HEK293 (cell line): Measurements from ENCODE around the gene TM6SF1.
A peak's percentile ranks its signal among the peaks of the same experiment; 100 is the strongest.

Experiments used
- CTCF ChIA-PET: fragments of 350-600 bp; formaldehyde crosslinking; extraction: SDS; loops from one replicate; lab custom pipeline; 2021; ENCODE audit warnings: antibody characterized with exemption; lab: Yijun Ruan, JAX
- POLR2A ChIA-PET: fragments of 300-600 bp; formaldehyde crosslinking; extraction: SDS; loops from one replicate; lab custom pipeline; 2020; ENCODE audit warnings: antibody characterized with exemption, inconsistent platforms; lab: Yijun Ruan, JAX
- H3K27ac ChIP-seq: fragments of 200-500 bp; sonication (Bioruptor generic); 2 replicates; pipeline ENCODE4 v1.5.1; 2014; ENCODE audit warnings: low read depth, low read length, control low read depth, inconsistent platforms; ENCODE audit errors: extremely low read depth
- H3K36me3 ChIP-seq, 2 experiments: fragments of 200-500 bp in 1 of 2; sonication (Bioruptor generic) in 1 of 2; 1 replicate in 1 of 2; 2 replicates in 1 of 2; pipeline ENCODE4 v1.5.1; 2014 to 2017; ENCODE audit warnings: inconsistent platforms in 2 of 2, low read length in 2 of 2; ENCODE audit not compliant: control insufficient read depth in 2 of 2, insufficient read depth in 1 of 2
- H3K4me1 ChIP-seq: fragments of 200-500 bp; sonication (Bioruptor generic); 2 replicates; pipeline ENCODE4 v1.5.1; 2014; ENCODE audit warnings: mild to moderate bottlenecking, low read length, inconsistent platforms; ENCODE audit not compliant: control insufficient read depth, insufficient read depth
- H3K4me3 ChIP-seq: 2 replicates; pipeline ENCODE4 v1.5.1; 2011; ENCODE audit warnings: low read depth, mild to moderate bottlenecking, control low read depth, low read length, moderate library complexity
- H3K9me3 ChIP-seq: fragments of 200-500 bp; sonication (Bioruptor generic); 2 replicates; pipeline ENCODE4 v1.5.1; 2014; ENCODE audit warnings: low read depth, low read length, inconsistent platforms; ENCODE audit not compliant: control insufficient read depth, insufficient read depth
- FEZF1 ChIP-seq: fragments of 450-650 bp; formaldehyde crosslinking; IDR thresholded peaks from 2 replicates; pipeline ENCODE4 v1.5.1; 2016; ENCODE audit warnings: missing biosample characterization, missing genetic modification characterization
- KLF1 ChIP-seq: fragments of 450-650 bp; formaldehyde crosslinking; IDR thresholded peaks from 2 replicates; pipeline ENCODE4 v1.5.1; 2016; ENCODE audit warnings: missing biosample characterization, missing genetic modification characterization
- KLF7 ChIP-seq: fragments of 450-650 bp; formaldehyde crosslinking; IDR thresholded peaks from 2 replicates; pipeline ENCODE4 v1.5.1; 2016; ENCODE audit warnings: missing biosample characterization, missing genetic modification characterization, borderline replicate concordance
- KLF9 ChIP-seq: fragments of 450-650 bp; formaldehyde crosslinking; IDR thresholded peaks from 2 replicates; pipeline ENCODE4 v1.5.1; 2016; ENCODE audit warnings: missing biosample characterization, missing genetic modification characterization, low read depth
- MZF1 ChIP-seq: fragments of 450-650 bp; formaldehyde crosslinking; IDR thresholded peaks from 2 replicates; pipeline ENCODE4 v1.5.1; 2017; ENCODE audit warnings: missing biosample characterization, missing genetic modification characterization, borderline replicate concordance
- PRDM10 ChIP-seq: fragments of 450-650 bp; formaldehyde crosslinking; IDR thresholded peaks from 2 replicates; pipeline ENCODE4 v1.5.1; 2016; ENCODE audit warnings: missing biosample characterization, missing genetic modification characterization
- RBAK ChIP-seq: fragments of 450-650 bp; formaldehyde crosslinking; IDR thresholded peaks from 2 replicates; pipeline ENCODE4 v1.5.1; 2016; ENCODE audit warnings: missing biosample characterization, missing genetic modification characterization
- ZNF221 ChIP-seq: fragments of 450-650 bp; formaldehyde crosslinking; IDR thresholded peaks from 2 replicates; pipeline ENCODE4 v1.5.1; 2017; ENCODE audit warnings: missing biosample characterization, missing genetic modification characterization, borderline replicate concordance
- ZNF311 ChIP-seq: fragments of 450-650 bp; formaldehyde crosslinking; IDR thresholded peaks from 2 replicates; pipeline ENCODE4 v1.5.1; 2017; ENCODE audit warnings: missing biosample characterization, missing genetic modification characterization, borderline replicate concordance
- ZNF354C ChIP-seq: fragments of 450-650 bp; formaldehyde crosslinking; IDR thresholded peaks from 2 replicates; pipeline ENCODE4 v1.5.1; 2016; ENCODE audit warnings: missing biosample characterization, missing genetic modification characterization, low read depth, borderline replicate concordance
- ZNF404 ChIP-seq: fragments of 450-650 bp; formaldehyde crosslinking; IDR thresholded peaks from 2 replicates; pipeline ENCODE4 v1.5.1; 2017; ENCODE audit warnings: missing biosample characterization, missing genetic modification characterization
- ZNF423 ChIP-seq: fragments of 450-650 bp; formaldehyde crosslinking; IDR thresholded peaks from 2 replicates; pipeline ENCODE4 v1.5.1; 2016; ENCODE audit warnings: missing biosample characterization, missing genetic modification characterization
- ZNF473 ChIP-seq: fragments of 450-650 bp; formaldehyde crosslinking; IDR thresholded peaks from 2 replicates; pipeline ENCODE4 v1.5.1; 2017; ENCODE audit warnings: missing biosample characterization, missing genetic modification characterization
- ZNF518A ChIP-seq: fragments of 450-650 bp; formaldehyde crosslinking; conservative IDR thresholded peaks from 2 replicates; pipeline ENCODE4 v1.5.1; 2016; ENCODE audit warnings: low read depth, missing biosample characterization, missing genetic modification characterization
- ZNF571 ChIP-seq: fragments of 450-650 bp; formaldehyde crosslinking; IDR thresholded peaks from 2 replicates; pipeline ENCODE4 v1.5.0; 2017; ENCODE audit warnings: missing biosample characterization, missing genetic modification characterization
- ZNF660 ChIP-seq: fragments of 450-650 bp; IDR thresholded peaks from 2 replicates; pipeline ENCODE4 v1.5.1; 2018; ENCODE audit warnings: missing biosample characterization, mild to moderate bottlenecking, missing genetic modification characterization
- ZNF670 ChIP-seq: fragments of 450-650 bp; formaldehyde crosslinking; IDR thresholded peaks from 2 replicates; pipeline ENCODE4 v1.5.1; 2016; ENCODE audit warnings: missing biosample characterization, missing genetic modification characterization, low read depth
- ZNF776 ChIP-seq: fragments of 450-650 bp; formaldehyde crosslinking; IDR thresholded peaks from 2 replicates; pipeline ENCODE4 v1.5.0; 2017; ENCODE audit warnings: missing biosample characterization, missing genetic modification characterization, borderline replicate concordance
- TF ChIP-seq, protein P1 (sequence below): fragments of 450-650 bp; formaldehyde crosslinking; IDR thresholded peaks from 2 replicates; pipeline ENCODE4 v1.5.1; 2016; ENCODE audit warnings: missing biosample characterization, missing genetic modification characterization
- TF ChIP-seq, protein P2 (sequence below): fragments of 450-650 bp; formaldehyde crosslinking; IDR thresholded peaks from 2 replicates; pipeline ENCODE4 v1.5.1; 2016; ENCODE audit warnings: missing biosample characterization, missing genetic modification characterization
- TF ChIP-seq, protein P3 (sequence below): fragments of 450-650 bp; formaldehyde crosslinking; IDR thresholded peaks from 2 replicates; pipeline ENCODE4 v1.5.1; 2016; ENCODE audit warnings: missing biosample characterization, missing genetic modification characterization

The TM6SF1 gene

DNA sequence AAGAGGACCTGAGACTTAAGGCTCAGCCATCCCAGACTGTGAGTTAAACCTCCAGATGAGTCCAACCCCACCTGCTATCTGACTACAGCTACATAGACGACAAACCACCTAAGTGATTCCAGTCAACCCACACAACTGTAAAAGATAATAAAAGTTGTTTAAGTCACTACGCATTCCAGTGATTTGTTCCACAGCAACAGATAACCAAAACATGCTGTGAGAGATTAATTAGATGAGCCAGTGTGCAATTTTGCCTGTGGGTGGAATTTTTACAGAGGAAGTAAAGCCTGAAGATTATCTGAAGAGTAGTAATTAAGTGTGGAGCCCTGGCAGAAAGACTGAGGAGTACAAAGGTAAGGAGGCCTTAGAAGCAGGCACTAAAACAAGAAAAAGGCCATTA lies 45.8 kb upstream of the TM6SF1 start (continued):
- TF ChIP-seq ZNF518A (tag by site-specific recombination): no peak
- TF ChIP-seq, protein P1, sequence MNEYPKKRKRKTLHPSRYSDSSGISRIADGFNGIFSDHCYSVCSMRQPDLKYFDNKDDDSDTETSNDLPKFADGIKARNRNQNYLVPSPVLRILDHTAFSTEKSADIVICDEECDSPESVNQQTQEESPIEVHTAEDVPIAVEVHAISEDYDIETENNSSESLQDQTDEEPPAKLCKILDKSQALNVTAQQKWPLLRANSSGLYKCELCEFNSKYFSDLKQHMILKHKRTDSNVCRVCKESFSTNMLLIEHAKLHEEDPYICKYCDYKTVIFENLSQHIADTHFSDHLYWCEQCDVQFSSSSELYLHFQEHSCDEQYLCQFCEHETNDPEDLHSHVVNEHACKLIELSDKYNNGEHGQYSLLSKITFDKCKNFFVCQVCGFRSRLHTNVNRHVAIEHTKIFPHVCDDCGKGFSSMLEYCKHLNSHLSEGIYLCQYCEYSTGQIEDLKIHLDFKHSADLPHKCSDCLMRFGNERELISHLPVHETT (tag by site-specific recombination): no peak
- no peak for TF ChIP-seq ZNF660 (tag by site-specific recombination)
- no peak for TF ChIP-seq ZNF776
- no peak for TF ChIP-seq ZNF473 (tag by site-specific recombination)
- TF ChIP-seq, protein P2, sequence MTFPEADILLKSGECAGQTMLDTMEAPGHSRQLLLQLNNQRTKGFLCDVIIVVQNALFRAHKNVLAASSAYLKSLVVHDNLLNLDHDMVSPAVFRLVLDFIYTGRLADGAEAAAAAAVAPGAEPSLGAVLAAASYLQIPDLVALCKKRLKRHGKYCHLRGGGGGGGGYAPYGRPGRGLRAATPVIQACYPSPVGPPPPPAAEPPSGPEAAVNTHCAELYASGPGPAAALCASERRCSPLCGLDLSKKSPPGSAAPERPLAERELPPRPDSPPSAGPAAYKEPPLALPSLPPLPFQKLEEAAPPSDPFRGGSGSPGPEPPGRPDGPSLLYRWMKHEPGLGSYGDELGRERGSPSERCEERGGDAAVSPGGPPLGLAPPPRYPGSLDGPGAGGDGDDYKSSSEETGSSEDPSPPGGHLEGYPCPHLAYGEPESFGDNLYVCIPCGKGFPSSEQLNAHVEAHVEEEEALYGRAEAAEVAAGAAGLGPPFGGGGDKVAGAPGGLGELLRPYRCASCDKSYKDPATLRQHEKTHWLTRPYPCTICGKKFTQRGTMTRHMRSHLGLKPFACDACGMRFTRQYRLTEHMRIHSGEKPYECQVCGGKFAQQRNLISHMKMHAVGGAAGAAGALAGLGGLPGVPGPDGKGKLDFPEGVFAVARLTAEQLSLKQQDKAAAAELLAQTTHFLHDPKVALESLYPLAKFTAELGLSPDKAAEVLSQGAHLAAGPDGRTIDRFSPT: peak; percentile 77
- no peak for TF ChIP-seq KLF7 (tag by site-specific recombination)
- TF ChIP-seq ZNF221 (tag by site-specific recombination): no peak
- no peak for TF ChIP-seq KLF1 (tag by site-specific recombination)
- TF ChIP-seq, all 188 proteins: peak for 33

GRCh38 chr15:83062768-83063180 lies 44.7 kb upstream of the TM6SF1 start:
- ChIA-PET CTCF (interaction anchor here (0.6 to 1.3 kb wide), 6 partner anchors 33 to 519 kb away, joined by 3 to 7 read pairs (median 3); no protein-coding TSS in a partner anchor), POLR2A (interaction anchor here (0.6 to 4.0 kb wide), 4 partner anchors 23 to 145 kb away, joined by 3 to 15 read pairs (median 4); partner anchors contain the start of genes C15orf40 and HDGFL3)
- Histone ChIP-seq H3K27ac (peak overlapping the region; percentile 45; the same call in 1 of the 2 replicates), H3K9me3 (no peaks in the 10 kb centered on the region), H3K4me3 (no peak overlapping the region), H3K4me1 (peaks cover 40% of the 10 kb centered on the region), H3K36me3 (peaks cover 0 to 3% of the 10 kb centered on the region in 2 experiments; a peak in 2 of 3 replicates)
- TF ChIP-seq RBAK (tag by site-specific recombination) (no peak), ZNF354C (tag by site-specific recombination) (no peak), PRDM10 (tag by site-specific recombination) (no peak), KLF9 (tag by site-specific recombination) (no peak), FEZF1 (tag by site-specific recombination) (peak; percentile 49; the same call in 1 of the 2 replicates), ZNF423 (tag by site-specific recombination) (no peak), ZNF670 (no peak), ZNF404 (tag by site-specific recombination) (no peak), ZNF311 (tag by site-specific recombination) (no peak), MZF1 (0 out of 2 replicates have a peak, but pooled peaks have one; percentile 32), KLF1 (tag by site-specific recombination) (no peak), ZNF571 (no peak)
- TF ChIP-seq, protein P3, sequence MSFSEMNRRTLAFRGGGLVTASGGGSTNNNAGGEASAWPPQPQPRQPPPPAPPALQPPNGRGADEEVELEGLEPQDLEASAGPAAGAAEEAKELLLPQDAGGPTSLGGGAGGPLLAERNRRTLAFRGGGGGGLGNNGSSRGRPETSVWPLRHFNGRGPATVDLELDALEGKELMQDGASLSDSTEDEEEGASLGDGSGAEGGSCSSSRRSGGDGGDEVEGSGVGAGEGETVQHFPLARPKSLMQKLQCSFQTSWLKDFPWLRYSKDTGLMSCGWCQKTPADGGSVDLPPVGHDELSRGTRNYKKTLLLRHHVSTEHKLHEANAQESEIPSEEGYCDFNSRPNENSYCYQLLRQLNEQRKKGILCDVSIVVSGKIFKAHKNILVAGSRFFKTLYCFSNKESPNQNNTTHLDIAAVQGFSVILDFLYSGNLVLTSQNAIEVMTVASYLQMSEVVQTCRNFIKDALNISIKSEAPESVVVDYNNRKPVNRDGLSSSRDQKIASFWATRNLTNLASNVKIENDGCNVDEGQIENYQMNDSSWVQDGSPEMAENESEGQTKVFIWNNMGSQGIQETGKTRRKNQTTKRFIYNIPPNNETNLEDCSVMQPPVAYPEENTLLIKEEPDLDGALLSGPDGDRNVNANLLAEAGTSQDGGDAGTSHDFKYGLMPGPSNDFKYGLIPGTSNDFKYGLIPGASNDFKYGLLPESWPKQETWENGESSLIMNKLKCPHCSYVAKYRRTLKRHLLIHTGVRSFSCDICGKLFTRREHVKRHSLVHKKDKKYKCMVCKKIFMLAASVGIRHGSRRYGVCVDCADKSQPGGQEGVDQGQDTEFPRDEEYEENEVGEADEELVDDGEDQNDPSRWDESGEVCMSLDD: 0 out of 2 replicates have a peak, but pooled peaks have one; percentile 27
